ENCODE results near the gene RPS6KA1.

The RPS6KA1 gene

DNA sequence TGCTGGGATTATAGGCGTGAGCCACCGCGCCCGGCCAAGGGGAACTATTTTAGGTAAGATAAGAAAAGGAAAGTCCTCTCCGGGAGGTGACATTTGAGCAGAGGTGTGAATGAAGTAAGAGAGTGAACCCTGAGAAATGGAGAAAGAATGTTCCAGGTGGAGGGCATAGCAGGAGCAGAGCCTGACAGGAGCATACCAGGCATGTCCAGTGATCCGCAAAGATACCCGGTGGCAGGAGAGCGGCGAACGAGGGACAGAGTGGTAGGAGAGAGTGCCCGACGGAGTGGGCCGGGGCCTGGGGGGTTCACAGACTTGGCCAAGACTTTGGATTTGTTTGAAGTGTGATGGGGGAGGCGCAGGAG is 7.9 kb upstream of the RPS6KA1 start:
- peaks cover 4% of the 10 kb centered on the region for H3K4me1 Mint-ChIP-seq (ENCODE audit: low read depth)
- peaks cover 3% of the 10 kb centered on the region for H3K27me3 Mint-ChIP-seq
- no peaks in the 10 kb centered on the region for H3K9me3 Mint-ChIP-seq
- no peak overlapping the region for H3K27ac Mint-ChIP-seq
- no peaks in the 10 kb centered on the region for H3K36me3 Mint-ChIP-seq (ENCODE audit: low read depth)
- DNase-seq, result no peak
- no peak overlapping the region for H3K4me3 Mint-ChIP-seq

- no peak for DNase-seq
- H3K9me3 Mint-ChIP-seq, result no peaks in the 10 kb centered on the region
- H3K27ac Mint-ChIP-seq, result no peak overlapping the region
- no peak overlapping the region for H3K4me3 Mint-ChIP-seq
- peaks cover 4% of the 10 kb centered on the region for H3K4me1 Mint-ChIP-seq (ENCODE audit: low read depth)
- H3K27me3 Mint-ChIP-seq, result peaks cover 3% of the 10 kb centered on the region
- no peaks in the 10 kb centered on the region for H3K36me3 Mint-ChIP-seq (ENCODE audit: low read depth)
Observed at GRCh38 chr1:26522073-26522472, 7.5 kb upstream of the RPS6KA1 start.

GRCh38 chr1:26524181-26524580 is 5.4 kb upstream of the RPS6KA1 start:
- peaks cover 3% of the 10 kb centered on the region for H3K27me3 Mint-ChIP-seq
- no peaks in the 10 kb centered on the region for H3K9me3 Mint-ChIP-seq
- H3K4me3 Mint-ChIP-seq, result no peak overlapping the region
- H3K27ac Mint-ChIP-seq, result no peak overlapping the region
- peaks cover 6% of the 10 kb centered on the region for H3K4me1 Mint-ChIP-seq (ENCODE audit: low read depth)
- no peaks in the 10 kb centered on the region for H3K36me3 Mint-ChIP-seq (ENCODE audit: low read depth)
- no peak for DNase-seq

GRCh38 chr1:26526287-26526686 is 3.3 kb upstream of the RPS6KA1 start:
- H3K4me3 Mint-ChIP-seq, result no peak overlapping the region
- peaks cover 21% of the 10 kb centered on the region for H3K4me1 Mint-ChIP-seq (ENCODE audit: low read depth)
- H3K27me3 Mint-ChIP-seq, result peaks cover 3% of the 10 kb centered on the region
- no peak for DNase-seq
- no peaks in the 10 kb centered on the region for H3K9me3 Mint-ChIP-seq
- H3K36me3 Mint-ChIP-seq (ENCODE audit: low read depth), result peaks cover 2% of the 10 kb centered on the region
- no peak overlapping the region for H3K27ac Mint-ChIP-seq

GRCh38 chr1:26529405-26529654 is 231 bp upstream of the RPS6KA1 start:
- H3K4me1 Mint-ChIP-seq (ENCODE audit: low read depth), result peaks cover 31% of the 10 kb centered on the region
- no peak for DNase-seq
- peak overlapping the region; percentile 88 for H3K27ac Mint-ChIP-seq
- peaks cover 2% of the 10 kb centered on the region for H3K36me3 Mint-ChIP-seq (ENCODE audit: low read depth)
- no peaks in the 10 kb centered on the region for H3K9me3 Mint-ChIP-seq
- peak overlapping the region; percentile 84 for H3K4me3 Mint-ChIP-seq
- H3K27me3 Mint-ChIP-seq, result no peaks in the 10 kb centered on the region

DNA sequence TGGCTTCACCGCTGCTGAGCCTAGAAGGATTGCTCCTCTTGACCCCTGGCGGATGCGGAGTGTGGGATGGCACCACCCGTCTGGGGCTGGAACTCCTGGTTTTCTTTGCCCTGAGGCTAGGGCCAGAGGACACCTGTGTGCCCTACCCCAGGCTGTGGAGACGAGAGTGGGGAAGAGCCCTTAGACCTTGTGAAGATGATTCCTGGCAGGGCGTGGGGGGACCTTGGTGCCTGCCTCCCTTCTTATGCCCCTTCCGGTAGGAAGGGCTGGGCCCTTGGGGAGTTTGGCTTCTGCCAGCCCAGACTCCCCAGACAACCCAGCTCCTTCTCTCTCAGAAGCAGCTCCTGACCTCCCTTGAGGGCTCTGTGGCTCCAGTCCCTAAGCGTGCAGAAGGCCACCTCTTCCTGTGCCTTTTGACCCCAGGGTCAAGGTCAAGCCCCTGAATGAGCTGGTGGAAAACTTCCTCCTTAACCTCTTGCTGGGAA is 891 bp downstream of the RPS6KA1 start:
- H3K9me3 Mint-ChIP-seq, result no peaks in the 10 kb centered on the region
- no peak overlapping the region for H3K27ac Mint-ChIP-seq
- no peak for DNase-seq

GRCh38 chr1:26530895-26531598 is 1.5 kb downstream of the RPS6KA1 start:
- Mint-ChIP-seq H3K4me1 (ENCODE audit: low read depth) (peaks cover 40% of the 10 kb centered on the region), H3K27ac (no peak overlapping the region), H3K27me3 (no peaks in the 10 kb centered on the region), H3K9me3 (no peaks in the 10 kb centered on the region), H3K36me3 (ENCODE audit: low read depth) (peaks cover 2% of the 10 kb centered on the region), H3K4me3 (peak overlapping the region; percentile 84)
- no peak for DNase-seq

More for the DNA sequence above, 891 bp downstream of the RPS6KA1 start:
- H3K4me1 Mint-ChIP-seq (ENCODE audit: low read depth), result peaks cover 40% of the 10 kb centered on the region
- peak overlapping the region; percentile 84 for H3K4me3 Mint-ChIP-seq
- H3K27me3 Mint-ChIP-seq, result no peaks in the 10 kb centered on the region
- H3K36me3 Mint-ChIP-seq (ENCODE audit: low read depth), result peaks cover 2% of the 10 kb centered on the region

DNA sequence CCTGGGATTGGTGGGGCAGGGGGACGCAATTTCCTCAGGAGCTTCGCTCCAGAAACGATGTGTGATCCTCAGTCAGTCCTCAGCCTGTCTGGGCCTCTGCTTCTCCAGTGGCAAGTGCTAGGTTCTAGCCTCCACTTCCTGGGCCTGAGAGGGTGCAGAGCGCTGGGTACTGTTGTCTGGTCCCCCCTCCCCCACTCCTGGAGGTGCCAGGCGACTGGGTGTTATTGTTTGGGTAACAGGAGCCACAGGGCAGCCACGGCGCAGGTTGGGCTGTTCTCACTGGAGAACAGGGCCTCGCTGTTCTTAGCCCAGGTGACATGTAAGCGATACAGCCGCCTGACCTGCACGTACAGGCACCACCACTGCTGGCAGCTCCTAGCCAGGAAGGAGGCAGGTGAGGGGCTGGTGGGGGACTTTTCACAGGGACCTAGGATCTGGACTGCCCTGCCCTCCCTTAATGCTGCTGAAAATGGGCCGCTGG is 2.1 kb downstream of the RPS6KA1 start:
- no peak for DNase-seq
- H3K27me3 Mint-ChIP-seq, result no peaks in the 10 kb centered on the region
- H3K9me3 Mint-ChIP-seq, result no peaks in the 10 kb centered on the region
- no peak overlapping the region for H3K4me3 Mint-ChIP-seq
- peaks cover 4% of the 10 kb centered on the region for H3K36me3 Mint-ChIP-seq (ENCODE audit: low read depth)
- peaks cover 42% of the 10 kb centered on the region for H3K4me1 Mint-ChIP-seq (ENCODE audit: low read depth)
- H3K27ac Mint-ChIP-seq, result no peak overlapping the region

- no peak overlapping the region for H3K27ac Mint-ChIP-seq
- peaks cover 12% of the 10 kb centered on the region for H3K36me3 Mint-ChIP-seq (ENCODE audit: low read depth)
- H3K4me1 Mint-ChIP-seq (ENCODE audit: low read depth), result peaks cover 57% of the 10 kb centered on the region
- no peak for DNase-seq
- H3K9me3 Mint-ChIP-seq, result no peaks in the 10 kb centered on the region
- no peaks in the 10 kb centered on the region for H3K27me3 Mint-ChIP-seq
- H3K4me3 Mint-ChIP-seq, result no peak overlapping the region
Observed at GRCh38 chr1:26533951-26534509, 4.5 kb downstream of the RPS6KA1 start.

DNA sequence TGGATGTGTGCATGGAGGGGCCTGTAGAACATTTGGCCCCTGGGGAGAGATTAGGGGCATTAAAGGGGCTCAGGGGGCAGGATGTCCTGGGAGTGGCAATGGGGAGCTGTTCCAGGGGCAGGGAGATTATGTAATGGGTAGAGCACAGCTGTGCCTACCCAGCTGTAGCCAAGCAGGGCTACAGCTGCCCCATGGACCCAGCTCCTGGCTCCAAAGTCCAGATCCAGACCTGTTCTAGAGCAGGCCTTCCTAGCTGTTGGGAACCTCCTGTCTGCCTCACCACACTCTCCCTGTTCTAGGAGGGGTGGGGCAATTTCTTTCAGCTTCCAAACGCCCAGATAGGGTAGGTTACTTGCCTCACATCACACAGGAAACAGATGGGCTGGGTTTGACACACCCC is 5.6 kb downstream of the RPS6KA1 start:
- no peaks in the 10 kb centered on the region for H3K27me3 Mint-ChIP-seq
- no peaks in the 10 kb centered on the region for H3K9me3 Mint-ChIP-seq
- peaks cover 12% of the 10 kb centered on the region for H3K36me3 Mint-ChIP-seq (ENCODE audit: low read depth)
- H3K4me3 Mint-ChIP-seq, result no peak overlapping the region
- H3K4me1 Mint-ChIP-seq (ENCODE audit: low read depth), result peaks cover 64% of the 10 kb centered on the region
- DNase-seq, result no peak
- no peak overlapping the region for H3K27ac Mint-ChIP-seq

DNA sequence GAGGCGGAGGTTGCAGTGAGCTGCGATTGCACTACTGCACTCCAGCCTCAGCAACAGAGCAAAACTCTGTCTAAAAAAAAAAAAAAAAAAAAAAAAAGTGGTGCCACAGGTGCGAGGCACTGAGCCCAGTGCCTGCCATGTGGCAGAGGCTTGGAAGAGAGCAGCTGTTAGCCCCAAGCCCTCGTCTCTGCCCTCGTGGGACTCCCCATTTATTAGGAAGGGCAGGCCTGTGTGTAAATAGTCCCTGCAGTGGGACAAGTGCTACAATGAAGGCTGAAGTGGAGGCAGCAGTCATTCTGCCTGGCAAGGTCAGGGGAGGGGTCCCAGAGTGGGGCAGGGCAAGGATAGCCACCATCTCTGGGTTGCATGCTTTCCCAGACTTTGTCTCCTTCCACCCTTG is 6.5 kb downstream of the RPS6KA1 start:
- Mint-ChIP-seq H3K27me3 (no peaks in the 10 kb centered on the region), H3K9me3 (no peaks in the 10 kb centered on the region), H3K4me3 (no peak overlapping the region), H3K36me3 (ENCODE audit: low read depth) (peaks cover 12% of the 10 kb centered on the region), H3K4me1 (ENCODE audit: low read depth) (peaks cover 61% of the 10 kb centered on the region), H3K27ac (no peak overlapping the region)
- DNase-seq, result no peak

DNA sequence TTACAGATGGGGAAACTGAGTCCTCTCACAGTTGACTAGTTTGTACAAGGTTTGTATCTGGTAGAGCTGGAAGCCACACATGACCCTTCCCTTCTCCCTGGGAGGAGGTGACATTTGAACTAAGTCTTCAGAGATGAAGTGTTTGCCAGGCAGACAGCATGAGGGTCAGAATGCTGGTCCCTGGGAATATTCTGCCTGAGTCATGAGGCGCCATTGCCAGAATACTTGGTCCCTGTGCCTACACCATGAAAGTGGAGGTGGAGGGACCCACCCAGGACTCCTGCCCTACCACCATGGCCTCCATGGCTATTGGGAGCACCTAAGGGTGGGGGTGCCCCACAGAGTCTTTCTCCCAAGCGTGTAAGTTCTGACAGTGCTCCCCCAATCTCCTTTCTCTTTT is 7.0 kb downstream of the RPS6KA1 start:
- no peaks in the 10 kb centered on the region for H3K9me3 Mint-ChIP-seq
- H3K4me3 Mint-ChIP-seq, result no peak overlapping the region
- H3K36me3 Mint-ChIP-seq (ENCODE audit: low read depth), result peaks cover 12% of the 10 kb centered on the region
- no peak for DNase-seq
- no peak overlapping the region for H3K27ac Mint-ChIP-seq
- peaks cover 61% of the 10 kb centered on the region for H3K4me1 Mint-ChIP-seq (ENCODE audit: low read depth)
- no peaks in the 10 kb centered on the region for H3K27me3 Mint-ChIP-seq

GRCh38 chr1:26537951-26538352 is 8.4 kb downstream of the RPS6KA1 start:
- Mint-ChIP-seq H3K9me3 (no peaks in the 10 kb centered on the region), H3K36me3 (ENCODE audit: low read depth) (peaks cover 13% of the 10 kb centered on the region), H3K27me3 (no peaks in the 10 kb centered on the region), H3K4me1 (ENCODE audit: low read depth) (peaks cover 68% of the 10 kb centered on the region), H3K27ac (no peak overlapping the region), H3K4me3 (no peak overlapping the region)
- DNase-seq, result no peak

- Mint-ChIP-seq H3K27ac (peak overlapping the region; percentile 42), H3K9me3 (no peaks in the 10 kb centered on the region), H3K4me3 (no peak overlapping the region), H3K36me3 (ENCODE audit: low read depth) (peaks cover 20% of the 10 kb centered on the region), H3K4me1 (ENCODE audit: low read depth) (peaks cover 76% of the 10 kb centered on the region), H3K27me3 (no peaks in the 10 kb centered on the region)
- DNase-seq, result peak; percentile 62
Observed at GRCh38 chr1:26538480-26539412, 9.2 kb downstream of the RPS6KA1 start.

GRCh38 chr1:26539722-26540121 is 10.2 kb downstream of the RPS6KA1 start:
- Mint-ChIP-seq H3K36me3 (ENCODE audit: low read depth) (peaks cover 21% of the 10 kb centered on the region), H3K27ac (peak overlapping the region; percentile 71), H3K27me3 (no peaks in the 10 kb centered on the region), H3K4me1 (ENCODE audit: low read depth) (peaks cover 78% of the 10 kb centered on the region), H3K9me3 (no peaks in the 10 kb centered on the region), H3K4me3 (no peak overlapping the region)
- DNase-seq, result no peak
